Parathyroid adenoma (tissue), 2 donors: ENCODE results near the gene GGT6.

Experiments
- H2AFZ ChIP-seq: fragments of 300-600 bp; sonication (generic); one replicate; pipeline ENCODE4 v1.7.0; 2017; ENCODE audit warnings: antibody characterized with exemption, mild to moderate bottlenecking
- H3K27ac ChIP-seq: fragments of 300-600 bp; sonication (generic); one replicate; pipeline ENCODE4 v1.7.0; 2017
- H3K27me3 ChIP-seq: fragments of 300-600 bp; sonication (generic); one replicate; pipeline ENCODE4 v1.7.0; 2017; ENCODE audit warnings: low read length; ENCODE audit not compliant: control insufficient read depth, insufficient read depth
- H3K36me3 ChIP-seq: fragments of 300-600 bp; sonication (generic); one replicate; pipeline ENCODE4 v1.7.0; 2017; ENCODE audit warnings: low read length; ENCODE audit not compliant: control insufficient read depth, insufficient read depth
- H3K4me1 ChIP-seq: fragments of 300-600 bp; sonication (generic); one replicate; pipeline ENCODE4 v1.7.0; 2017; ENCODE audit warnings: control low read depth
- H3K4me2 ChIP-seq: fragments of 300-600 bp; sonication (generic); one replicate; pipeline ENCODE4 v1.7.0; 2017; ENCODE audit warnings: low read length
- H3K4me3 ChIP-seq: fragments of 300-600 bp; sonication (generic); one replicate; pipeline ENCODE4 v1.7.0; 2017; ENCODE audit warnings: low read depth, low read length
- H3K79me2 ChIP-seq: fragments of 300-600 bp; sonication (generic); one replicate; pipeline ENCODE4 v1.7.0; 2017; ENCODE audit warnings: control low read depth
- H3K9ac ChIP-seq: fragments of 300-600 bp; sonication (generic); one replicate; pipeline ENCODE4 v1.7.0; 2017; ENCODE audit warnings: mild to moderate bottlenecking
- H3K9me3 ChIP-seq: fragments of 300-600 bp; sonication (generic); one replicate; pipeline ENCODE4 v1.7.0; 2017; ENCODE audit warnings: low read length; ENCODE audit not compliant: control insufficient read depth
- CTCF ChIP-seq: fragments of 300-600 bp; sonication (generic); IDR thresholded peaks from one replicate; pipeline ENCODE4 v1.7.0; 2017; ENCODE audit warnings: antibody characterized with exemption, mild to moderate bottlenecking
- donor health status: primary hyperparathyroidism.

Gene GGT6

GRCh38 chr17:4541328-4542002 lies 18.9 kb downstream of the GGT6 start:
- Histone ChIP-seq H3K79me2 (no peaks in the 10 kb centered on the region), H3K4me1 (peaks cover 8% of the 10 kb centered on the region), H3K9me3 (no peaks in the 10 kb centered on the region), H3K9ac (no peak overlapping the region), H3K27ac (no peak overlapping the region), H3K36me3 (no peaks in the 10 kb centered on the region), H3K27me3 (no peaks in the 10 kb centered on the region), H3K4me2 (no peak overlapping the region), H3K4me3 (no peak overlapping the region), H2AFZ (no peak overlapping the region)
- no peak for TF ChIP-seq CTCF

GRCh38 chr17:4540687-4541327 lies 19.6 kb downstream of the GGT6 start:
- Histone ChIP-seq H3K4me3 (no peak overlapping the region), H3K79me2 (no peaks in the 10 kb centered on the region), H3K27ac (no peak overlapping the region), H3K4me2 (no peak overlapping the region), H3K9me3 (no peaks in the 10 kb centered on the region), H3K36me3 (no peaks in the 10 kb centered on the region), H3K27me3 (no peaks in the 10 kb centered on the region), H3K9ac (no peak overlapping the region), H3K4me1 (peaks cover 8% of the 10 kb centered on the region), H2AFZ (no peak overlapping the region)
- no peak for TF ChIP-seq CTCF

DNA sequence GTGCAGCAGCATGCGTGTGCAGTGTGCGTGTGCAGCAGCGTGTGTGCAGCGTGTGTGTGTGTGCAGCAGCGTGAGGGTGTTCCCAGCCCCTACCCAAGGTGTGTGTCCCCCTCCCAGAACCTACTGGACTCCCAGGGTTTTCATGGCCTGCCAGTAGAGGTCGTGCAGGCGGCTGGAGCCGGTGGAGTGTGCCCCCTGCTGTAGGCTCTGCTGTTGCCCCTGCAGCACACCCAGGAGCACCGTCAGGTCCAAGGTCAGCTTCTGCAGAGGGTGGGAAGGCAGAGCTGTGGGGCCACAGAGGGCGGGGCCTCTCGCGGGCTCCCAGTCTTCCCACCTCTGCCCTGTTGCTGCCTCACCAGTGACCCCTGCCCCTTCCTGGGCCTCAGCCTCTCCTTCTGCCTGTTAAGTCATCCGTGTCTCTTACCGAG lies 20.1 kb downstream of the GGT6 start:
- H2AFZ ChIP-seq: no peak overlapping the region
- H3K27ac ChIP-seq: no peak overlapping the region
- no peak for TF ChIP-seq CTCF
- no peak overlapping the region for H3K4me2 ChIP-seq
- no peak overlapping the region for H3K9ac ChIP-seq
- H3K36me3 ChIP-seq: no peaks in the 10 kb centered on the region
- H3K4me1 ChIP-seq: peaks cover 8% of the 10 kb centered on the region
- H3K79me2 ChIP-seq: no peaks in the 10 kb centered on the region
- no peaks in the 10 kb centered on the region for H3K27me3 ChIP-seq
- H3K9me3 ChIP-seq: no peaks in the 10 kb centered on the region
- no peak overlapping the region for H3K4me3 ChIP-seq

GRCh38 chr17:4539576-4540223 lies 20.7 kb downstream of the GGT6 start:
- TF ChIP-seq CTCF: no peak
- Histone ChIP-seq H3K27ac (no peak overlapping the region), H3K4me2 (no peak overlapping the region), H3K9ac (no peak overlapping the region), H3K79me2 (no peaks in the 10 kb centered on the region), H3K27me3 (no peaks in the 10 kb centered on the region), H3K4me3 (no peak overlapping the region), H3K36me3 (no peaks in the 10 kb centered on the region), H3K9me3 (no peaks in the 10 kb centered on the region), H2AFZ (no peak overlapping the region), H3K4me1 (peaks cover 8% of the 10 kb centered on the region)
